ENCODE measurements around the gene TSPAN7. TPM values are rescaled to one million over a fixed set of nuclear protein-coding genes. Genes with fewer than 3 reads are reported as not detected.

TSPAN7 gene
- total and polyA plus RNA-seq, 2 donors from 2014 or later, result 44.9 to 98.3 TPM

DNA sequence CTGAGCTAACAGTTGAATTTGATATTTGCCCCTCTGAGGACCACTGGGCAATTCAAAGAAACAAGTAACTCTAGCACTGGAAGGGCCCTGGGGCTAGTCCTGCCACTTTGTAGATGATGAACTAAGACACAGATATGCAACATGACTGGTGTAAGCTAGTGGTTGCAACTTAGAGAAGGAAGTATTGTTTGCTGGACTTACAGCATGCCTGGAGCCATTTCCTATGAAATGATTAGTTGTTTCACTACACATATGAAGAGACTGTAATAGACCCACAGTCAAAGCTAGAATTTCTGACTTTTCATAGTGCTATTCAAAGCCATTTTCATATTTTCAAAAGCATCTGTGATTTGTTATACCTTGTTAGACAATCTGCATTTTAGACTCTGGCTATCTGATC, 96.2 kb downstream of the TSPAN7 start:
- TF ChIP-seq, protein P1, sequence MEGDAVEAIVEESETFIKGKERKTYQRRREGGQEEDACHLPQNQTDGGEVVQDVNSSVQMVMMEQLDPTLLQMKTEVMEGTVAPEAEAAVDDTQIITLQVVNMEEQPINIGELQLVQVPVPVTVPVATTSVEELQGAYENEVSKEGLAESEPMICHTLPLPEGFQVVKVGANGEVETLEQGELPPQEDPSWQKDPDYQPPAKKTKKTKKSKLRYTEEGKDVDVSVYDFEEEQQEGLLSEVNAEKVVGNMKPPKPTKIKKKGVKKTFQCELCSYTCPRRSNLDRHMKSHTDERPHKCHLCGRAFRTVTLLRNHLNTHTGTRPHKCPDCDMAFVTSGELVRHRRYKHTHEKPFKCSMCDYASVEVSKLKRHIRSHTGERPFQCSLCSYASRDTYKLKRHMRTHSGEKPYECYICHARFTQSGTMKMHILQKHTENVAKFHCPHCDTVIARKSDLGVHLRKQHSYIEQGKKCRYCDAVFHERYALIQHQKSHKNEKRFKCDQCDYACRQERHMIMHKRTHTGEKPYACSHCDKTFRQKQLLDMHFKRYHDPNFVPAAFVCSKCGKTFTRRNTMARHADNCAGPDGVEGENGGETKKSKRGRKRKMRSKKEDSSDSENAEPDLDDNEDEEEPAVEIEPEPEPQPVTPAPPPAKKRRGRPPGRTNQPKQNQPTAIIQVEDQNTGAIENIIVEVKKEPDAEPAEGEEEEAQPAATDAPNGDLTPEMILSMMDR (IDR thresholded peaks at IDR 0.05; ENCODE audit: borderline replicate concordance, extremely low read depth, insufficient read depth), result no peak
- Histone ChIP-seq H3K9me3 (ENCODE audit: control insufficient read depth in 2 of 3, insufficient read depth in 1 of 3, low read length in 3 of 3) (no peaks in the 10 kb centered on the region), H3K27ac (ENCODE audit: low read depth in 2 of 2, low read length in 2 of 2) (no peak overlapping the region), H3K27me3 (ENCODE audit: control insufficient read depth, insufficient read depth, low read length) (no peaks in the 10 kb centered on the region), H3K4me3 (ENCODE audit: low read length in 3 of 3) (no peak overlapping the region), H3K4me1 (ENCODE audit: control insufficient read depth in 2 of 3, insufficient read depth in 2 of 3, low read depth in 1 of 3, low read length in 3 of 3) (peaks cover 0 to 6% (median 0%) of the 10 kb centered on the region in 3 donors), H3K9ac (ENCODE audit: low read length in 3 of 3) (no peak overlapping the region), H3K36me3 (ENCODE audit: control insufficient read depth in 2 of 3, insufficient read depth in 3 of 3, low read length in 3 of 3) (no peaks in the 10 kb centered on the region)
- intact Hi-C loops (cut with DNase I), result no loop called here
- DNase-seq (no peak), FAIRE-seq (no peak)

DNA sequence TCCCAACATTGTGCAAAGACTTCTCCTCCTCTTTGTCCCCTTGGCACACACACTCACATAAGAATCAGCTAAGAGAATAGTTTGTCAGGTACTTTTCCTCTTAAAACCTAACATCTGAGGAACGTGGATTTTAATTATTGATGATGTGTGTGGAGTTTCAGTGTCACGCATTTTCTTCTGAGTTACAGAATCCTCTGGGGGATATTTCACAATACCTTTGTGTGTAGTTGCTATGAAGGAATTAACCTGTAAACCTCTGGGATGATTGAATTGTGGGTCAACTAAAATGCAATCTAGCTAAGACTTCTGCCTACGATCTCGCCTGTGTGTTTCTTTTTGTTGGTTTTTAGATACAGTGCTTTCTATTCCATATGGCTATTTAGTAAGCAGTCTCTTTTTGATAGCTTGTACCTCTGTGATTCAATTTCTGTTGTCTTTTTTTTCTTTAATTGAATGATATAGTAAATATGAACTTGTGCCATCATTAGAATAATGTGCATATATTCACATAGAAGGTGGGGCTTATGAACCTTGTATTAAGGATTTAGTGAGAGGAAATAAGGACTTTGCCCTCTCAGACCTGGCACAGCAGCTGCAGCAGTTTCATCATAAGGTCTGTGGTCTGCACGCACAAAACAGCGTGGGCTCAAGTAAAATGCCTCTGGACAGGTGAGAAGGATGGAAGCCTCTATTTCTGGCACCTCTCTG, 99.2 kb downstream of the TSPAN7 start:
- DNase-seq (no peak), FAIRE-seq (no peak)
- TF ChIP-seq, protein P1 (IDR thresholded peaks at IDR 0.05; ENCODE audit: borderline replicate concordance, extremely low read depth, insufficient read depth), result no peak
- intact Hi-C loops (cut with DNase I), result no loop called here
- no peaks in the 10 kb centered on the region for H3K36me3 ChIP-seq (ENCODE audit: control insufficient read depth in 2 of 3, insufficient read depth in 3 of 3, low read length in 3 of 3)
- H3K9me3 ChIP-seq (ENCODE audit: control insufficient read depth in 2 of 3, insufficient read depth in 1 of 3, low read length in 3 of 3), result no peaks in the 10 kb centered on the region
- H3K4me1 ChIP-seq (ENCODE audit: control insufficient read depth in 2 of 3, insufficient read depth in 2 of 3, low read depth in 1 of 3, low read length in 3 of 3), result no peaks in the 10 kb centered on the region
- H3K27me3 ChIP-seq (ENCODE audit: control insufficient read depth, insufficient read depth, low read length), result no peaks in the 10 kb centered on the region
- no peak overlapping the region for H3K4me3 ChIP-seq (ENCODE audit: low read length in 3 of 3)
- H3K9ac ChIP-seq (ENCODE audit: low read length in 3 of 3), result no peak overlapping the region
- no peak overlapping the region for H3K27ac ChIP-seq (ENCODE audit: low read depth in 2 of 2, low read length in 2 of 2)

DNA sequence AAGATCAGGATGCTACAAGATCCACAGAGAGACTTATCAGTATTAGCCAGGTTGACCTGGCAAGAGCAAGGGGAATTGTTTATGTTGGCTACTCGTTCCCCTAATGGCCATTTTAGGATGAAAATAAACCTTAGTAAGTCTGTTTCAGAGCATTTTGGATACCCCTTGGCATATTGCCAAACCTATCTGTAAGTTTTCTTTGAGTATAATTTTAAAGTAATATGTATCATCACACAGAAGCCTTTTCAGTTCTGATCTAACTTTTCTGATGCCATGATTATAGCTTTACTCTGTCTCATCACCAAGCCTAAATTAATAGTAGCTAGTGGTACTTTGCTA, 99.7 kb downstream of the TSPAN7 start:
- TF ChIP-seq, protein P1 (IDR thresholded peaks at IDR 0.05; ENCODE audit: borderline replicate concordance, extremely low read depth, insufficient read depth), result no peak
- Histone ChIP-seq H3K36me3 (ENCODE audit: control insufficient read depth in 2 of 3, insufficient read depth in 3 of 3, low read length in 3 of 3) (no peaks in the 10 kb centered on the region), H3K4me3 (ENCODE audit: low read length in 3 of 3) (no peak overlapping the region), H3K4me1 (ENCODE audit: control insufficient read depth in 2 of 3, insufficient read depth in 2 of 3, low read depth in 1 of 3, low read length in 3 of 3) (no peaks in the 10 kb centered on the region), H3K27me3 (ENCODE audit: control insufficient read depth, insufficient read depth, low read length) (no peaks in the 10 kb centered on the region), H3K27ac (ENCODE audit: low read depth in 2 of 2, low read length in 2 of 2) (no peak overlapping the region), H3K9ac (ENCODE audit: low read length in 3 of 3) (no peak overlapping the region), H3K9me3 (ENCODE audit: control insufficient read depth in 2 of 3, insufficient read depth in 1 of 3, low read length in 3 of 3) (no peaks in the 10 kb centered on the region)
- no peak for FAIRE-seq
- DNase-seq, result no peak
- intact Hi-C loops (cut with DNase I), result no loop called here

DNA sequence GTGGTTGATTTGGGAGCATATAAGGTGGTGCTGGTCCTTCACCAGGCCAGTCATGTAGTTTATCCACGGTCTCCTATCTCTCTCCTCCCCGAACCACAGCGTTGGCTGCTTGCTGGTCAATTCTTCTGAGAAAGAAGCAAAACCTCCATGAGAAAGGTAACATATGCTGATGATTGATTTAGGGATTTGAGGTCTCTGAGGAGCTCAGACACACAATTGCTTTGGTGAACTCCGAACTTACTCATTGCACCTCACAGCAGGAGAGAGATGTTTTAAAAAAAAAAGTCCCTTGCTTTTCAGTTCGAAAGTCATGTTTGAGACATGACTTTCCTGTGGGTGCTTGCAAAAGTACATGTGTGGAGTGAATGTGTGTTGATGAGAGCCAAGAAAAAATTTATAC, 100.2 kb downstream of the TSPAN7 start:
- no peaks in the 10 kb centered on the region for H3K36me3 ChIP-seq (ENCODE audit: control insufficient read depth in 2 of 3, insufficient read depth in 3 of 3, low read length in 3 of 3)
- FAIRE-seq (no peak), DNase-seq (no peak)
- H3K9me3 ChIP-seq (ENCODE audit: control insufficient read depth in 2 of 3, insufficient read depth in 1 of 3, low read length in 3 of 3), result no peaks in the 10 kb centered on the region
- H3K27me3 ChIP-seq (ENCODE audit: control insufficient read depth, insufficient read depth, low read length), result no peaks in the 10 kb centered on the region
- H3K4me1 ChIP-seq (ENCODE audit: control insufficient read depth in 2 of 3, insufficient read depth in 2 of 3, low read depth in 1 of 3, low read length in 3 of 3), result no peaks in the 10 kb centered on the region
- intact Hi-C loops (cut with DNase I), result no loop called here
- H3K4me3 ChIP-seq (ENCODE audit: low read length in 3 of 3), result no peak overlapping the region
- TF ChIP-seq, protein P1 (IDR thresholded peaks at IDR 0.05; ENCODE audit: borderline replicate concordance, extremely low read depth, insufficient read depth), result no peak
- H3K27ac ChIP-seq (ENCODE audit: low read depth in 2 of 2, low read length in 2 of 2), result no peak overlapping the region
- no peak overlapping the region for H3K9ac ChIP-seq (ENCODE audit: low read length in 3 of 3)

Data from kidney (tissue), 14 donors.